K562 (cell line): ENCODE measurements around the gene RC3H2. TPM values are rescaled to one million over a fixed set of nuclear protein-coding genes. Genes with fewer than 3 reads are reported as not detected.

Source experiments
- ATAC-seq: fragments of 200-7000 bp; cut with Tn5 transposase; 3 replicates; pipeline ENCODE4 v1.9.1; 2020; ENCODE audit warnings: moderate library complexity
- BruUV-seq: library from RNA; stranded (reverse); fragments of 400-500 nt; replicated peaks from 2 replicates; lab custom pipeline; 2021; lab: Mats Ljungman, UMichigan
- CTCF ChIA-PET: fragments of 300-600 bp; formaldehyde crosslinking; extraction: SDS; loops from one replicate; lab custom pipeline; 2021; ENCODE audit warnings: low intra/inter-chr PET ratio; lab: Yijun Ruan, JAX
- POLR2A ChIA-PET: fragments of 300-600, 350-650 bp; sonication (Branson Sonifier 250); formaldehyde crosslinking; extraction: SDS; loops from one replicate; lab custom pipeline; 2021; ENCODE audit warnings: antibody characterized with exemption, inconsistent platforms; lab: Yijun Ruan, JAX
- DNase-seq, 4 experiments: peaks; one replicate each; pipeline versions ENCODE4 v3.0.0 to v3.0.0-alpha.2; 2011 to 2018; ENCODE audit warnings: low spot score in 3 of 4, mixed read lengths in 3 of 4; ENCODE audit errors: extremely low read depth in 1 of 4
- FAIRE-seq: peaks from 2 replicates; lab custom pipeline; 2011; peaks lifted over from hg19 to GRCh38; lab: Jason Lieb, UNC
- H2AFZ ChIP-seq: 2 replicates; pipeline ENCODE4 v1.6.0; 2011; ENCODE audit warnings: low read depth, low read length, control low read depth, inconsistent platforms
- H3K27ac ChIP-seq: fragments of 200-600 bp; 3 replicates; pipeline ENCODE4 v1.8.0; 2011; ENCODE audit warnings: low read depth, mild to moderate bottlenecking, control low read depth, inconsistent platforms, low read length, moderate library complexity, mixed read lengths; ENCODE audit errors: extremely low read depth
- H3K27me3 ChIP-seq, 2 experiments: fragments of 300-600 bp in 1 of 2; 2 replicates in 1 of 2; 3 replicates in 1 of 2; pipeline versions ENCODE4 v1.6.0 to v1.8.0; 2011; ENCODE audit warnings: inconsistent platforms in 2 of 2, low read length in 2 of 2, mild to moderate bottlenecking in 1 of 2, mixed read lengths in 1 of 2, moderate library complexity in 1 of 2; ENCODE audit not compliant: control insufficient read depth in 2 of 2, insufficient read depth in 2 of 2
- H3K36me3 ChIP-seq: fragments of 300-600 bp; 3 replicates; pipeline ENCODE4 v1.8.0; 2011; ENCODE audit warnings: mild to moderate bottlenecking, low read length, inconsistent platforms; ENCODE audit not compliant: control insufficient read depth, insufficient read depth
- H3K4me1 ChIP-seq, 2 experiments: fragments of 200-600 bp in 1 of 2; replicated peaks in 1 of 2; 2 replicates in 1 of 2; 3 replicates in 1 of 2; pipeline versions ENCODE4 v1.5.1 to v1.8.0; 2011; ENCODE audit warnings: inconsistent platforms in 2 of 2, low read length in 2 of 2, mild to moderate bottlenecking in 1 of 2, mixed read lengths in 1 of 2, moderate library complexity in 1 of 2; ENCODE audit not compliant: control insufficient read depth in 2 of 2, insufficient read depth in 2 of 2
- H3K4me2 ChIP-seq: 2 replicates; pipeline ENCODE4 v1.6.1; 2011; ENCODE audit warnings: low read length, control low read depth, inconsistent platforms, mixed read lengths; ENCODE audit not compliant: insufficient read depth
- H3K4me3 ChIP-seq: fragments of 200-600 bp; sonication (generic), shearing (Covaris generic); 2 replicates; pipeline ENCODE4 v1.5.1; 2016; ENCODE audit warnings: control low read depth, inconsistent platforms
- H3K79me2 ChIP-seq: fragments of 200-600 bp; 3 replicates; pipeline ENCODE4 v1.8.0; 2011; ENCODE audit warnings: low read length, inconsistent platforms; ENCODE audit not compliant: control insufficient read depth, insufficient read depth
- H3K9ac ChIP-seq, 2 experiments: 2 replicates each; pipeline versions ENCODE4 v1.6.0 to v1.6.1; 2011; ENCODE audit warnings: low read depth in 2 of 2, low read length in 2 of 2, control low read depth in 1 of 2, inconsistent platforms in 1 of 2, mild to moderate bottlenecking in 1 of 2, mixed read lengths in 1 of 2; ENCODE audit not compliant: insufficient read depth in 1 of 2
- H3K9me1 ChIP-seq: one replicate; pipeline ENCODE4 v1.6.0; 2011; ENCODE audit warnings: inconsistent platforms, mild to moderate bottlenecking, low read length, moderate library complexity; ENCODE audit not compliant: control insufficient read depth, insufficient read depth
- H3K9me3 ChIP-seq: replicated peaks from 2 replicates; pipeline ENCODE4 v1.5.1; 2011; ENCODE audit warnings: low read depth, low read length, inconsistent platforms; ENCODE audit not compliant: control insufficient read depth, insufficient read depth
- H4K20me1 ChIP-seq: replicated peaks from 2 replicates; pipeline ENCODE4 v1.6.1; 2011; ENCODE audit warnings: low read length, inconsistent platforms, mixed read lengths; ENCODE audit not compliant: control insufficient read depth, insufficient read depth
- CBX1 ChIP-seq: sonication (generic); IDR thresholded peaks from 2 replicates; pipeline ENCODE4 v1.6.1; 2016; ENCODE audit warnings: antibody characterized with exemption, low read depth, mild to moderate bottlenecking
- GABPA ChIP-seq: fragments of 200-800 bp; sonication (Bioruptor generic); conservative IDR thresholded peaks from 2 replicates; pipeline ENCODE4 v1.6.1; 2016; ENCODE audit warnings: low read depth, missing genetic modification characterization, missing compliant biosample characterization
- GTF2F1 ChIP-seq: IDR thresholded peaks from 2 replicates; pipeline ENCODE4 v1.6.1; 2011; ENCODE audit warnings: low read depth, low read length, improper control_type of control experiment
- HMGN3 ChIP-seq: IDR thresholded peaks from 2 replicates; pipeline ENCODE4 v1.6.1; 2011; ENCODE audit warnings: borderline replicate concordance, low read depth, mild to moderate bottlenecking, mixed read lengths, low read length; ENCODE audit not compliant: insufficient read length; ENCODE audit errors: extremely low read depth
- MTA2 ChIP-seq: fragments of 450-650 bp; IDR thresholded peaks from 2 replicates; pipeline ENCODE4 v1.6.1; 2016; ENCODE audit warnings: low read depth
- SPI1 ChIP-seq: IDR thresholded peaks from 2 replicates; pipeline ENCODE4 v1.6.1; 2011; ENCODE audit warnings: low read depth, low read length, control low read depth, borderline replicate concordance
- ZNF408 ChIP-seq: fragments of 250-450 bp; sonication (Bioruptor Pico); IDR thresholded peaks from 2 replicates; pipeline ENCODE4 v1.4.0; 2020; ENCODE audit warnings: low read depth, mild to moderate bottlenecking, moderate library complexity
- WGBS: fragments of 100-300 bp; shearing (Covaris generic); methylation state at CpG from one replicate; pipeline ENCODE4 v1.1.6; 2016; ENCODE audit warnings: low coverage, mixed read lengths; ENCODE audit not compliant: insufficient coverage; ENCODE audit errors: missing lambda C conversion rate; 5-methylcytosine and 5-hydroxymethylcytosine counted together
- in situ Hi-C: fragments of 300-500 bp; cut with MboI; formaldehyde crosslinking; loops from 4 replicates; pipeline ENCODE4 v1.15.0; 2018; ENCODE audit warnings: inconsistent platforms, mixed read lengths
- intact Hi-C: fragments of 100-400 bp; cut with micrococcal nuclease; formaldehyde crosslinking; loops from 2 replicates; pipeline ENCODE4 v1.14.2; 2022
- polyA plus RNA-seq, 8 experiments: library from polyadenylated mRNA; depleted of rRNA in 4 of 8; stranded (reverse) in 5 of 8; unstranded in 3 of 8; fragments of >200 nt; fragmentation: Nextera tagmentation in 2 of 8; fragmentation: Illumina TruSeq in 1 of 8; extraction: Ambion mirVana in 2 of 8; extraction: Trizol in 1 of 8; gene quantifications; 2 replicates each; pipeline versions ENCODE4 v1.2.1 to v1.2.3, GENCODE V29; 2011 to 2014; ENCODE audit warnings: inconsistent platforms in 1 of 8, missing spikeins in 1 of 8
- total RNA-seq, 7 experiments: library from RNA; depleted of rRNA in 6 of 7; stranded (reverse); fragments of >200 nt in 6 of 7; fragmentation: Illumina TruSeq in 2 of 7; extraction: Trizol in 2 of 7; gene quantifications; 2 replicates each; pipeline versions ENCODE4 v1.2.1 to v1.2.3, GENCODE V29; 2011 to 2021; ENCODE audit warnings: low replicate concordance in 1 of 7
- TF ChIP-seq, protein P1 (sequence below): fragments of 250-450 bp; sonication (Bioruptor Pico); IDR thresholded peaks from 2 replicates; pipeline ENCODE4 v1.4.0; 2020

RC3H2 gene
- total and polyA plus RNA-seq, 9 of the 15 experiments (the other 6 are each of a cell fraction or from before 2014, with no cell fraction given): 5.6 to 35.4 (median 18.6) TPM

GRCh38 chr9:122820490-122820845 is 84.7 kb downstream of the RC3H2 start:
- 0 out of 2 replicates have a peak, but pooled peaks cover 5% of the 10 kb centered on the region for H4K20me1 ChIP-seq
- TF ChIP-seq HMGN3 (no peak), CBX1 (no peak), SPI1 (no peak), ZNF408 (CRISPR knock-in tag) (no peak), GTF2F1 (no peak), MTA2 (no peak), GABPA (tag) (no peak)
- TF ChIP-seq, protein P1, sequence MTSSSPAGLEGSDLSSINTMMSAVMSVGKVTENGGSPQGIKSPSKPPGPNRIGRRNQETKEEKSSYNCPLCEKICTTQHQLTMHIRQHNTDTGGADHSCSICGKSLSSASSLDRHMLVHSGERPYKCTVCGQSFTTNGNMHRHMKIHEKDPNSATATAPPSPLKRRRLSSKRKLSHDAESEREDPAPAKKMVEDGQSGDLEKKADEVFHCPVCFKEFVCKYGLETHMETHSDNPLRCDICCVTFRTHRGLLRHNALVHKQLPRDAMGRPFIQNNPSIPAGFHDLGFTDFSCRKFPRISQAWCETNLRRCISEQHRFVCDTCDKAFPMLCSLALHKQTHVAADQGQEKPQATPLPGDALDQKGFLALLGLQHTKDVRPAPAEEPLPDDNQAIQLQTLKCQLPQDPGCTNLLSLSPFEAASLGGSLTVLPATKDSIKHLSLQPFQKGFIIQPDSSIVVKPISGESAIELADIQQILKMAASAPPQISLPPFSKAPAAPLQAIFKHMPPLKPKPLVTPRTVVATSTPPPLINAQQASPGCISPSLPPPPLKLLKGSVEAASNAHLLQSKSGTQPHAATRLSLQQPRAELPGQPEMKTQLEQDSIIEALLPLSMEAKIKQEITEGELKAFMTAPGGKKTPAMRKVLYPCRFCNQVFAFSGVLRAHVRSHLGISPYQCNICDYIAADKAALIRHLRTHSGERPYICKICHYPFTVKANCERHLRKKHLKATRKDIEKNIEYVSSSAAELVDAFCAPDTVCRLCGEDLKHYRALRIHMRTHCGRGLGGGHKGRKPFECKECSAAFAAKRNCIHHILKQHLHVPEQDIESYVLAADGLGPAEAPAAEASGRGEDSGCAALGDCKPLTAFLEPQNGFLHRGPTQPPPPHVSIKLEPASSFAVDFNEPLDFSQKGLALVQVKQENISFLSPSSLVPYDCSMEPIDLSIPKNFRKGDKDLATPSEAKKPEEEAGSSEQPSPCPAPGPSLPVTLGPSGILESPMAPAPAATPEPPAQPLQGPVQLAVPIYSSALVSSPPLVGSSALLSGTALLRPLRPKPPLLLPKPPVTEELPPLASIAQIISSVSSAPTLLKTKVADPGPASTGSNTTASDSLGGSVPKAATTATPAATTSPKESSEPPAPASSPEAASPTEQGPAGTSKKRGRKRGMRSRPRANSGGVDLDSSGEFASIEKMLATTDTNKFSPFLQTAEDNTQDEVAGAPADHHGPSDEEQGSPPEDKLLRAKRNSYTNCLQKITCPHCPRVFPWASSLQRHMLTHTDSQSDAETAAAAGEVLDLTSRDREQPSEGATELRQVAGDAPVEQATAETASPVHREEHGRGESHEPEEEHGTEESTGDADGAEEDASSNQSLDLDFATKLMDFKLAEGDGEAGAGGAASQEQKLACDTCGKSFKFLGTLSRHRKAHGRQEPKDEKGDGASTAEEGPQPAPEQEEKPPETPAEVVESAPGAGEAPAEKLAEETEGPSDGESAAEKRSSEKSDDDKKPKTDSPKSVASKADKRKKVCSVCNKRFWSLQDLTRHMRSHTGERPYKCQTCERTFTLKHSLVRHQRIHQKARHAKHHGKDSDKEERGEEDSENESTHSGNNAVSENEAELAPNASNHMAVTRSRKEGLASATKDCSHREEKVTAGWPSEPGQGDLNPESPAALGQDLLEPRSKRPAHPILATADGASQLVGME (CRISPR knock-in tag): no peak
- no peak overlapping the region for H3K4me2 ChIP-seq
- no peak overlapping the region for H3K27ac ChIP-seq
- FAIRE-seq (no peak), ATAC-seq (no peak), DNase-seq (no peak)
- no peaks in the 10 kb centered on the region for H3K27me3 ChIP-seq
- H3K36me3 ChIP-seq: peaks cover 68% of the 10 kb centered on the region
- ChIA-PET CTCF (no interaction called here), POLR2A (no interaction called here)
- no TSS peak for BruUV-seq
- WGBS: 80% methylated on average over 11 of the region's 11 CpGs
- no peak overlapping the region for H3K9ac ChIP-seq
- H3K4me1 ChIP-seq: peaks cover 7 to 9% of the 10 kb centered on the region in 2 experiments; a peak in 4 of 5 replicates
- H3K9me1 ChIP-seq: no peaks in the 10 kb centered on the region
- intact Hi-C loops (no loop called here), in situ Hi-C loops (loop anchor here (10.0 kb wide), 1 partner anchor 524 kb away; no protein-coding TSS in a partner anchor)
- H2AFZ ChIP-seq: no peak overlapping the region
- H3K9me3 ChIP-seq: no peaks in the 10 kb centered on the region
- H3K79me2 ChIP-seq: peaks cover 13% of the 10 kb centered on the region; the same call in 1 of the 3 replicates
- no peak overlapping the region for H3K4me3 ChIP-seq
